ENCODE data around the gene AMBRA1.

GRCh38 chr11:46625406-46625805 is 31.6 kb upstream of the AMBRA1 start:
- TF ChIP-seq POLR2A (IDR thresholded peaks at IDR 0.05) (no peak), CTCF (IDR thresholded peaks at IDR 0.05) (no peak), POLR2AphosphoS5 (IDR thresholded peaks at IDR 0.05) (no peak)

All from breast epithelium (tissue), 3 donors.